ENCODE data around the gene SAMHD1. TPM values are rescaled to one million over a fixed set of nuclear protein-coding genes. Genes with fewer than 3 reads are reported as not detected.
A peak's percentile ranks its signal among the peaks of the same experiment; 100 is the strongest.
"Not testable (repeated sequence)": the region's sequence is repeated elsewhere in the genome, so short reads cannot be mapped to it uniquely, and the experiment has no call there.

SAMHD1 gene
- total RNA-seq, 1 experiment from 2014 or later = 12.9 TPM

DNA sequence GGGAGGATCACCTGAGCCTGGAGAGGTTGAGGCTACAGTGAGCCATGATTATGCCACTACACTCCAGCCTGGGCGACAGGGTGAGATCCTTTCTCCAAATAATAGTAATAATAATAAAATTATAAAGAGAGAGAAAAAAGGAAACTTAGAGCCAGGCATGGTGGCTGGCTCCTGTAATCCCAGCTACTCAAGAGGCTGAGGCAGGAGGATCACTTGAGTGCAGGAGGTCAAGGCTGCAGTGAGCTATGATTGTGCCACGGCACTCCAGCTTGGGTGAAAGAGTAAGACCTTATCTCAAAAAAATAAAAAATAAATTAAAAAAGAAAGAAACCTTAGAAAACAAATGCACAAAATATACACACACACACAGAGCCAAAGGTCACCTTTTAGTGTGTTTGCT lies 5.2 kb upstream of the SAMHD1 start:
- no peak for DNase-seq (ENCODE audit: extremely low read depth, low read depth)

- no peak for DNase-seq (ENCODE audit: extremely low read depth, low read depth)
Measured at GRCh38 chr20:36956016-36956415, 4.5 kb upstream of the SAMHD1 start.

GRCh38 chr20:36951979-36952738 lies 651 bp upstream of the SAMHD1 start:
- no peak for DNase-seq (ENCODE audit: extremely low read depth, low read depth)

- DNase-seq (ENCODE audit: extremely low read depth, low read depth) = no peak
Measured at GRCh38 chr20:36950414-36951197, 902 bp downstream of the SAMHD1 start.

DNA sequence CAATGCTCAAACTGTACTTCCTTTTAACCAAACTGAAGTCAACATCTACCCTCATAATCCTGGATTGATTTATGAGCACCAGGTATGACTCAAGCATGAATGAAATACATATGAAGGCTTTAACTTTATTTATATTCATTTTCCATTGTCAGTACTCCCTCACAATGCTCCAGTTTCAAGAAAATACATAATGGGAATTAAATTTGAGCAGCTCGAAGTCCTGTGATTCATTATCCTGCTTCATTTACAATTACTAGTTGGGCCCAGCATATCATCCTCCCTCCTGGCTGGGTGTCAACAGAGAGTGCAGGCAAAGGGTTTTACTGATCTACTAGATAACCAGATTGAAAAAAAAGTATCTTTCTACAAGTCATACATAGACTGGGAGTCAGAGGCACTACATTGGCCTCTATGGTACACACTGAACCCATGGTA lies 10.1 kb downstream of the SAMHD1 start:
- DNase-seq (ENCODE audit: extremely low read depth, low read depth) = no peak

GRCh38 chr20:36937402-36937770 lies 14.1 kb downstream of the SAMHD1 start:
- DNase-seq (ENCODE audit: extremely low read depth, low read depth) = no peak

GRCh38 chr20:36936761-36937401 lies 14.6 kb downstream of the SAMHD1 start:
- DNase-seq (ENCODE audit: extremely low read depth, low read depth) = not testable (repeated sequence)

DNA sequence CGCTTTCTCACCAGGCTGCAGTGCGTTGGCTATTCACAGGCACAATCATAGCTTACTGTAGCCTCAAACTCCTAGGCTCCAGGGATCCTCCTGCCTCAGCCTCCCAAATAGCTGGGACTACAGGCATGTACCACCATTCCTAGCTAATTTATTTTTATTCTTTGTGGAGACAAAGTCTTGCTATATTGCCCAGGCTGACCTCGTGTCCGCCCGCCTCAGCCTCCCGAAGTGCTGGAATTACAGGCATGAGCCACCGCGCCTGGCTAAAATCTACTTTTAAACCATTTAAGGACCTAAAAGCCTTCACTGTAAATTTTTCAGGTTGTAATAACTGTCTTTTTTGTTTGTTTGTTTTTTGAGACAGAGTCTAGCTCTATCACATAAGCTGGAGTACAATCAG lies 15.2 kb downstream of the SAMHD1 start:
- DNase-seq (ENCODE audit: extremely low read depth, low read depth) = no peak

DNA sequence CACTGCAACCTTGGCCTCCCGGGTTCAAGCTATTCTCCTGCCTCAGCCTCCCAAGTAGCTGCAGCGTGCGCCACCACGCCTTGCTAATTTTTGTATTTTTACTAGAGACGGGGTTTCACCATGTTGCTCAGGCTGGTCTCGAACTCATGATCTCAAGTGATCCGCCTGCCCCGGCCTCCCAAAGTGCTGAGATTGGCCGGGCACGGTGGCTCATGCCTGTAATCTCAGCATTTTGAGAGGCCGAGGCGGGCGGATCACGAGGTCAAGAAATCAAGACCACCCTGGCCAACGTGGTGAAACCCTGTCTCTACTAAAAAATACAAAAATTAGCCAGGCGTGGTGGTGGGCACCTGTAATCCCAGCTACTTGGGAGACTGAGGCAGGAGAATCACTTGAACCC lies 17.9 kb downstream of the SAMHD1 start:
- not testable (repeated sequence) for DNase-seq (ENCODE audit: extremely low read depth, low read depth)

- DNase-seq (ENCODE audit: extremely low read depth, low read depth) = no peak
Measured at GRCh38 chr20:36932476-36933426, 18.8 kb downstream of the SAMHD1 start.

DNA sequence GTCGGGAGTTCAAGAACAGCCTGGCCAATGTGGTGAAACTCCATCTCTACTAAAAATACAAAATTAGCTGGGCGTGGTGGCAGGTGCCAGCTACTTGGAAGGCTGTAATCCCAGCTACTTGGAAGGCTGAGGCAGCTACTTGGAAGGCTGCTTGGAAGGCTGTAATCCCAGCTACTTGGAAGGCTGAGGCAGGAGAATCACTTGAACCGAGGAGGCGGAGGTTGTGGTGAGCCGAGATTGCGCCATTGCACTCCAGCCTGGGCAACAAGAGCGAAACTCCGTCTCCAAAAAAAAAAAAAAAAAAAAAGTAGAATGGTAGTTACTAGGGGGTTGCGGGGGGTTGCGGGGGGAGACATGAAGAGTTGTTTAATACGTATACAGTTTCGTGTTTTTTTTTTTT lies 19.4 kb downstream of the SAMHD1 start:
- not testable (repeated sequence) for DNase-seq (ENCODE audit: extremely low read depth, low read depth)

GRCh38 chr20:36929691-36930090 lies 21.8 kb downstream of the SAMHD1 start:
- no peak for DNase-seq (ENCODE audit: extremely low read depth, low read depth)

GRCh38 chr20:36929290-36929689 lies 22.2 kb downstream of the SAMHD1 start:
- no peak for DNase-seq (ENCODE audit: extremely low read depth, low read depth)

DNA sequence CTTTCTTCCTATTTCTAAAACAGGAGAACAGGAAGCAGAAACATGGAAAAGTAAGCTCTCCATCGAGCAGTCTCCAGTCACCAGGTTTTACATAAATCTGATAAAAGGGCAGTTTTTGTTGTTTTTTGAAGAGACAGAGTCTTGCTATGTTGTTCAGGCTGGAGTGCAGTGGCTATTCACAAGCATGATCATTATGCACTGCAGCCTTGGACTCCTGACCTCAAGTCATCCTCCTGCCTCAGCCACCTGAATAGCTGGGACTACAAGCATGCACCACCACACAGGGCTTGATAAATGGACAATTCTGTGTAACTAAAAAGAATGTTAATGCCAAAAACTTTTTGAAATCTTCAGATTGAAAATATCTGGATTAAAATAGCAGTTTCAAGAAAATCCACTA lies 23.8 kb downstream of the SAMHD1 start:
- no peak for DNase-seq (ENCODE audit: extremely low read depth, low read depth)

- DNase-seq (ENCODE audit: extremely low read depth, low read depth) = no peak
Measured at GRCh38 chr20:36926653-36927200, 24.8 kb downstream of the SAMHD1 start.

DNA sequence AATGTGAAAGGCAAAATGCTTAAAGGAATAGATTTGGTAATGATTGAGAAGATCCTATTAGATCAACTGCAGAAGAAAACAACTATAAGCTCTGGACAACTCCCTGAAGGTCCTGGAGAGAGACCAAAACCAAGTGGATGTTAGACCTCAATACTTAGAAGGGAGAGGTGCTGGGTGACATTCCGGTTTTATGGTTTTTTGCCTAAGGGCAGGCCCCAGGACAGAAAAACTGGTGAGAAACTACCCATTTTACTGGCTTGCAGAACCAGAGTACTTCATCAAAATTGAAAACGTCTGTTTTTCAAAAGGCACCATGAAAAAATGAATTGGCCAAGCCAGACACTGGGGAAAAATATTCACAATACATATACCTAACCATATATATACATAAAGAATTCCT lies 26.3 kb downstream of the SAMHD1 start:
- DNase-seq (ENCODE audit: extremely low read depth, low read depth) = no peak

GRCh38 chr20:36924167-36925045 lies 27.1 kb downstream of the SAMHD1 start:
- no peak for DNase-seq (ENCODE audit: extremely low read depth, low read depth)

GRCh38 chr20:36920334-36920730 lies 31.2 kb downstream of the SAMHD1 start:
- no peak for DNase-seq (ENCODE audit: extremely low read depth, low read depth)

- peak; percentile 60 for DNase-seq (ENCODE audit: extremely low read depth, low read depth)
Measured at GRCh38 chr20:36919715-36920333, 31.7 kb downstream of the SAMHD1 start.

Measured in NCI-H460 (cell line).